ENCODE data around the gene WFDC6. TPM values are rescaled to one million over a fixed set of nuclear protein-coding genes. Genes with fewer than 3 reads are reported as not detected.

The WFDC6 gene
- total RNA-seq, 4 donors from 2014 or later: not detected

- TF ChIP-seq CTCF (IDR thresholded peaks at IDR 0.05; ENCODE audit: low read depth): no peak
Observed at GRCh38 chr20:45485388-45485787, 53.9 kb downstream of the WFDC6 start.

- no peak for TF ChIP-seq CTCF (IDR thresholded peaks at IDR 0.05; ENCODE audit: low read depth)
Observed at GRCh38 chr20:45484676-45485075, 54.6 kb downstream of the WFDC6 start.

Small RNA genes within 50 kb of the gene (small RNA-seq; reads per million reads assigned to genes)
- gene AL031663.1 (not detected), gene HSPD1P21 (not detected), gene RNA5SP485 (not detected)

Other genes starting within 250 kb of the WFDC6 start
- not detected for gene RBPJL, start 232.6 kb downstream of the WFDC6 start, total RNA-seq
- gene MATN4, start 231.2 kb downstream of the WFDC6 start, total RNA-seq: under 1 TPM in 2 of 4 donors, not detected in 2; 0.34 to 0.44 TPM
- gene SDC4, start 191.1 kb downstream of the WFDC6 start, total RNA-seq: 10 to 100 TPM; 37.4 to 65.4 (median 40.9) TPM
- gene SYS1, start 176.3 kb downstream of the WFDC6 start, total RNA-seq: 10 to 100 TPM; 24.3 to 34.8 (median 31.4) TPM
- under 1 TPM in 1 of 4 donors, not detected in 3; 0.57 TPM for gene TP53TG5, start 161.2 kb downstream of the WFDC6 start, total RNA-seq
- 10 to 100 TPM; 20.5 to 42.3 (median 24.3) TPM for gene DBNDD2, start 131.2 kb downstream of the WFDC6 start, total RNA-seq
- 10 to 100 TPM; 49.5 to 94.0 (median 79.9) TPM for gene PIGT, start 123.3 kb downstream of the WFDC6 start, total RNA-seq
- 1 to 10 TPM in 1 of 4 donors, not detected in 3; 2.6 TPM for gene WFDC2, start 69.7 kb downstream of the WFDC6 start, total RNA-seq
- gene SPINT3, start 23.9 kb downstream of the WFDC6 start, total RNA-seq: not detected
- gene EPPIN, start 7.9 kb upstream of the WFDC6 start, total RNA-seq: not detected
- gene WFDC8, start 39.8 kb upstream of the WFDC6 start, total RNA-seq: not detected
- gene WFDC10A, start 90.3 kb upstream of the WFDC6 start, total RNA-seq: not detected
- not detected for gene WFDC9, start 91.8 kb upstream of the WFDC6 start, total RNA-seq
- not detected for gene WFDC11, start 130.8 kb upstream of the WFDC6 start, total RNA-seq
- not detected for gene WFDC13, start 162.6 kb upstream of the WFDC6 start, total RNA-seq
- gene WFDC10B, start 165.5 kb upstream of the WFDC6 start, total RNA-seq: not detected
- gene SPINT4, start 182.9 kb upstream of the WFDC6 start, total RNA-seq: not detected